Common myeloid progenitor, CD34-positive (primary cell): ENCODE data around the gene RET.

Experiments used
- CTCF ChIA-PET: fragments of 350-600 bp; sonication (Branson Sonifier 250); formaldehyde crosslinking; loops from one replicate; lab custom pipeline; 2021; ENCODE audit warnings: antibody characterized with exemption; lab: Charles Lee
- POLR2A ChIA-PET: fragments of 350-600 bp; sonication (Branson Sonifier 250); formaldehyde crosslinking; loops from one replicate; lab custom pipeline; 2021; ENCODE audit warnings: antibody characterized with exemption; lab: Charles Lee
- DNase-seq, 3 donors: peaks; one replicate each; pipeline versions ENCODE4 v3.0.0 to v3.0.0-alpha.2; 2013
- H3K27ac ChIP-seq, 2 experiments: 1 replicate in 1 of 2; 2 replicates in 1 of 2; pipeline ENCODE4 v1.7.0; 2013; ENCODE audit warnings: inconsistent platforms in 2 of 2, low read length in 2 of 2, mild to moderate bottlenecking in 2 of 2, low read depth in 1 of 2, moderate library complexity in 1 of 2; ENCODE audit not compliant: severe bottlenecking in 2 of 2, insufficient read depth in 1 of 2, poor library complexity in 1 of 2
- H3K27me3 ChIP-seq, 5 experiments: replicated peaks in 2 of 5; 1 replicate in 3 of 5; 2 replicates in 2 of 5; pipeline versions ENCODE4 v1.6.1 to v1.7.0; 2013; ENCODE audit warnings: low read length in 4 of 5, mild to moderate bottlenecking in 2 of 5, moderate library complexity in 2 of 5, inconsistent platforms in 1 of 5; ENCODE audit not compliant: insufficient read depth in 5 of 5, control insufficient read depth in 4 of 5
- H3K36me3 ChIP-seq, 4 experiments: 1 replicate in 2 of 4; 2 replicates in 2 of 4; pipeline versions ENCODE4 v1.6.1 to v1.7.0; 2013; ENCODE audit warnings: low read length in 3 of 4, control low read depth in 1 of 4, mild to moderate bottlenecking in 1 of 4; ENCODE audit not compliant: control insufficient read depth in 4 of 4, insufficient read depth in 4 of 4
- H3K4me1 ChIP-seq, 4 experiments: 1 replicate in 3 of 4; 2 replicates in 1 of 4; pipeline versions ENCODE4 v1.6.1 to v1.7.1; 2013; ENCODE audit warnings: low read length in 3 of 4, mild to moderate bottlenecking in 3 of 4, control low read depth in 1 of 4, inconsistent platforms in 1 of 4, moderate library complexity in 1 of 4; ENCODE audit not compliant: control insufficient read depth in 4 of 4, insufficient read depth in 4 of 4; ENCODE audit errors: control extremely low read depth in 1 of 4
- H3K4me3 ChIP-seq, 7 experiments: 1 replicate in 4 of 7; 2 replicates in 3 of 7; pipeline versions ENCODE4 v1.5.1 to v1.7.0; 2013; ENCODE audit warnings: mild to moderate bottlenecking in 7 of 7, low read length in 6 of 7, moderate library complexity in 6 of 7, inconsistent platforms in 2 of 7, low read depth in 2 of 7, control low read depth in 1 of 7; ENCODE audit not compliant: insufficient read depth in 4 of 7, control insufficient read depth in 1 of 7; ENCODE audit errors: extremely low read depth in 1 of 7
- H3K9me3 ChIP-seq, 5 experiments: 1 replicate in 4 of 5; 2 replicates in 1 of 5; pipeline versions ENCODE4 v1.6.1 to v1.7.1; 2013; ENCODE audit warnings: low read length in 4 of 5, mild to moderate bottlenecking in 2 of 5, inconsistent platforms in 1 of 5, low read depth in 1 of 5, moderate library complexity in 1 of 5; ENCODE audit not compliant: control insufficient read depth in 4 of 5, insufficient read depth in 2 of 5; ENCODE audit errors: control extremely low read depth in 1 of 5
- WGBS: methylation state at CpG from one replicate; pipeline ENCODE4 v1.1.5; 2013; ENCODE audit not compliant: insufficient coverage; 5-methylcytosine and 5-hydroxymethylcytosine counted together

Gene RET

GRCh38 chr10:43111101-43111500 lies 34.2 kb downstream of the RET start:
- no peak overlapping the region for H3K27ac ChIP-seq
- 95% methylated on average over 8 of the region's 11 CpGs for WGBS
- H3K27me3 ChIP-seq = no peaks in the 10 kb centered on the region
- no peaks in the 10 kb centered on the region for H3K9me3 ChIP-seq
- POLR2A ChIA-PET = no interaction called here
- no peaks in the 10 kb centered on the region for H3K36me3 ChIP-seq
- no peak overlapping the region for H3K4me3 ChIP-seq
- no peak for DNase-seq
- CTCF ChIA-PET = interaction anchor here (0.9 to 1.8 kb wide), 4 partner anchors 9 to 245 kb away, joined by 6 to 7 read pairs (median 7); no protein-coding TSS in a partner anchor
- H3K4me1 ChIP-seq = peaks cover 0 to 37% (median 7%) of the 10 kb centered on the region in 4 experiments

DNA sequence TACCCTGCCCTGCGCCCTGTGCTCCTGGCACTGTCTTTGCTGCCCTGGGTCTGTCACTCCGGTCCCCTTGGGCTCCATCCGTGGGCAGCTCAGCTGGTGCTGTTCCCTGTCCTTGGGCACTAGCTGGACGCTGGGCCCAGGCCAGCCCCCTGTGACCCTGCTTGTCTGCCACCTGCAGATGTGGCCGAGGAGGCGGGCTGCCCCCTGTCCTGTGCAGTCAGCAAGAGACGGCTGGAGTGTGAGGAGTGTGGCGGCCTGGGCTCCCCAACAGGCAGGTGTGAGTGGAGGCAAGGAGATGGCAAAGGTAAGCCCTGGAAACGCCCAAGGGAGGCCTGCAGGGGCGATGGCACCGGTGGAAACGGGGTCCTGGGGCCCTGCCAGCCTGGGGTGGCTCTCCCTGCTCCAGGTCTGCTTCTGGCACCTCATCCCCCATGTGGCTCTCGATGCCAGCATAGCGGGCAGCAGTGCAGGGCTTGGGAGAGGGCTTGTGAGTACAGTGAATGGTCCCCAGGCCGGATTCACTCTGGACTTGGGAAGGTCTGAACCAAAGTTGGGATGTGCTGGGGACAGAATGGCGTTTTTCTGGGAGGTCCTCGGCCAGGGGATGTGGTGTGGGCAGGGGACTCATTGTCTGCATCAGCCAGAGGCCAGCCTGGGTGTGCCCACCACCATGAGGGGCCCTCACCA lies 35.2 kb downstream of the RET start:
- Histone ChIP-seq H3K36me3 (no peaks in the 10 kb centered on the region), H3K4me3 (no peak overlapping the region), H3K27me3 (no peaks in the 10 kb centered on the region), H3K27ac (no peak overlapping the region), H3K4me1 (peaks cover 0 to 27% (median 7%) of the 10 kb centered on the region in 4 experiments), H3K9me3 (no peaks in the 10 kb centered on the region)
- DNase-seq = no peak
- ChIA-PET POLR2A (no interaction called here), CTCF (interaction anchor here (1.6 to 1.8 kb wide), 2 partner anchors 10 to 93 kb away, joined by 7 read pairs; no protein-coding TSS in a partner anchor)
- 98% methylated on average over 16 of the region's 17 CpGs for WGBS

- CTCF ChIA-PET = no interaction called here
- WGBS = 97% methylated on average over 5 of the region's 7 CpGs
- H3K4me1 ChIP-seq = peaks cover 0 to 25% (median 7%) of the 10 kb centered on the region in 4 experiments
- no peaks in the 10 kb centered on the region for H3K36me3 ChIP-seq
- POLR2A ChIA-PET = no interaction called here
- no peak overlapping the region for H3K27ac ChIP-seq
- no peaks in the 10 kb centered on the region for H3K27me3 ChIP-seq
- no peaks in the 10 kb centered on the region for H3K9me3 ChIP-seq
- no peak for DNase-seq
- no peak overlapping the region for H3K4me3 ChIP-seq
These were observed 35.7 kb downstream of the RET start for GRCh38 chr10:43112608-43112961.

DNA sequence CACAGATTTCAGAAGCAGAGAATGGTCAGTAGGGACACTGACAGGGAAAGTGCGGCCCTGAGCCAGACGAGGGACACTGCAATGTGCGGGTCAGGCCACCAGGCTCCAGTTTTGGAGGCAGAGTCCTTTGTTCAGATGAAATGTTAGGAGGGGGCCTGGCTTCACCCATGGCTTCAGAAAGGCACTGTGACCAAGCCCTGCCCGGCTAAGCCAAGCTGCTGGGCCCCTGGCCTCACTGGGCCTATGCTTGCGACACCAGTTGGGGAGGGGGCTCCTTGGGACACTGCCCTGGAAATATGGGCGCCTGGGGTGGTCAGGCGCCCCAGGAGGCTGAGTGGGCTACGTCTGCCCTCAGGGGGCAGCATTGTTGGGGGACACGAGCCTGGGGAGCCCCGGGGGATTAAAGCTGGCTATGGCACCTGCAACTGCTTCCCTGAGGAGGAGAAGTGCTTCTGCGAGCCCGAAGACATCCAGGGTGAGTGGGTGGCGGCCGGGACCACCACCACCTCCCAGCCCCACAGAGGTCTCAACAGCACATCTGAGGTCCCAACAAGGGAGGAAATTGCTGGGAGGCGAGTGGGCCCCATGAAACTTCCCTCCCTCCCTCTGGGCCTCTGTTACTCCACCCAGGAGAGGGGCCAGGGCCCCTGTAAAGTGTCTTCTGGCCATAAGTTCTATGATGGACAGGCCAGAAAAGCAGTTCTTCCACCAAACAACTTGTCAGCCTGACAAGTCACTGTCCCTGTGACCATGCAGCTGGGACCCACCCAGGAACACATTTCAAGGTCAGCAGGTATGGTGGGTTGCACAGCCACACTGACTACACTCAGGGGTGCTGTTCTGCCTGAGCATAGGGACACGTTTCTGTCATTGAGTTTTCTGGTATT lies 36.6 kb downstream of the RET start:
- H3K4me1 ChIP-seq = peaks cover 0 to 25% (median 7%) of the 10 kb centered on the region in 4 experiments
- 92% methylated on average over 14 of the region's 16 CpGs for WGBS
- H3K27ac ChIP-seq = no peak overlapping the region
- ChIA-PET CTCF (interaction anchor here (1.0 kb wide), 1 partner anchor 92 kb away, joined by 4 read pairs; no protein-coding TSS in a partner anchor), POLR2A (no interaction called here)
- no peak for DNase-seq
- H3K4me3 ChIP-seq = no peak overlapping the region
- no peaks in the 10 kb centered on the region for H3K27me3 ChIP-seq
- no peaks in the 10 kb centered on the region for H3K36me3 ChIP-seq
- no peaks in the 10 kb centered on the region for H3K9me3 ChIP-seq

- WGBS = 98% methylated on average over 16 of the region's 24 CpGs
- H3K27me3 ChIP-seq = no peaks in the 10 kb centered on the region
- POLR2A ChIA-PET = no interaction called here
These were observed 37.3 kb downstream of the RET start for GRCh38 chr10:43114088-43114742.

GRCh38 chr10:43114743-43115611 lies 38.1 kb downstream of the RET start:
- 90% methylated on average over 15 of the region's 17 CpGs for WGBS
- H3K27me3 ChIP-seq = no peaks in the 10 kb centered on the region
- H3K36me3 ChIP-seq = no peaks in the 10 kb centered on the region
- H3K4me1 ChIP-seq = peaks cover 0 to 36% (median 10%) of the 10 kb centered on the region in 4 experiments
- H3K9me3 ChIP-seq = no peaks in the 10 kb centered on the region
- POLR2A ChIA-PET = no interaction called here
- CTCF ChIA-PET = interaction anchor here (1.0 to 1.4 kb wide), 4 partner anchors 7 to 90 kb away, joined by 3 to 5 read pairs (median 4); no protein-coding TSS in a partner anchor
- H3K27ac ChIP-seq = no peak overlapping the region
- no peak overlapping the region for H3K4me3 ChIP-seq
- DNase-seq = no peak

More at GRCh38 chr10:43114088-43114742, 37.3 kb downstream of the RET start:
- no peak overlapping the region for H3K27ac ChIP-seq
- peaks cover 0 to 31% (median 7%) of the 10 kb centered on the region in 4 experiments for H3K4me1 ChIP-seq
- no peaks in the 10 kb centered on the region for H3K36me3 ChIP-seq
- CTCF ChIA-PET = interaction anchor here (1.0 kb wide), 1 partner anchor 91 kb away, joined by 4 read pairs; no protein-coding TSS in a partner anchor
- H3K9me3 ChIP-seq = no peaks in the 10 kb centered on the region
- H3K4me3 ChIP-seq = no peak overlapping the region
- no peak for DNase-seq
